ENCODE measurements around the gene RNF25. TPM values are rescaled to one million over a fixed set of nuclear protein-coding genes. Genes with fewer than 3 reads are reported as not detected.

Gene RNF25
- total and polyA plus RNA-seq, 3 donors from 2014 or later = 26.0 to 57.8 (median 36.0) TPM

GRCh38 chr2:218663901-218664300, 7.9 kb downstream of the RNF25 start:
- H3K27ac ChIP-seq = no peak overlapping the region
- no peaks in the 10 kb centered on the region for H3K36me3 ChIP-seq (ENCODE audit: low read depth, missing control alignments)
- H3K9me3 ChIP-seq = no peaks in the 10 kb centered on the region
- H3K4me1 ChIP-seq = peaks cover 5% of the 10 kb centered on the region
- no peak for TF ChIP-seq POLR2A (IDR thresholded peaks at IDR 0.05)
- TF ChIP-seq CTCF (IDR thresholded peaks at IDR 0.05) = no peak
- H3K27me3 ChIP-seq = no peaks in the 10 kb centered on the region
- H3K4me3 ChIP-seq = no peak overlapping the region
- intact Hi-C loops (cut with DNase I; ENCODE audit: low total_unique reads) = no loop called here
- 96% methylated on average over 15 of the region's 15 CpGs; no CpG with 5 or more reads in 1 of the 2 donors for WGBS, 2 donors
- no peak for DNase-seq

GRCh38 chr2:218662827-218663226, 9.0 kb downstream of the RNF25 start:
- Histone ChIP-seq H3K27ac (no peak overlapping the region), H3K4me3 (no peak overlapping the region), H3K4me1 (peaks cover 10% of the 10 kb centered on the region), H3K36me3 (ENCODE audit: low read depth, missing control alignments) (no peaks in the 10 kb centered on the region), H3K9me3 (no peaks in the 10 kb centered on the region), H3K27me3 (no peaks in the 10 kb centered on the region)
- DNase-seq = no peak
- intact Hi-C loops (cut with DNase I; ENCODE audit: low total_unique reads) = no loop called here
- 86 to 90% methylated on average over 10 of the region's 10 CpGs for WGBS, 2 donors
- TF ChIP-seq POLR2A (IDR thresholded peaks at IDR 0.05) (no peak), CTCF (IDR thresholded peaks at IDR 0.05) (no peak)

- Histone ChIP-seq H3K27me3 (no peaks in the 10 kb centered on the region), H3K4me3 (no peak overlapping the region), H3K4me1 (peaks cover 10% of the 10 kb centered on the region), H3K36me3 (ENCODE audit: low read depth, missing control alignments) (no peaks in the 10 kb centered on the region), H3K9me3 (no peaks in the 10 kb centered on the region), H3K27ac (no peak overlapping the region)
- intact Hi-C loops (cut with DNase I; ENCODE audit: low total_unique reads) = no loop called here
- DNase-seq = no peak
- TF ChIP-seq POLR2A (IDR thresholded peaks at IDR 0.05) (no peak), CTCF (IDR thresholded peaks at IDR 0.05) (no peak)
- WGBS, 2 donors = 84 to 89% methylated on average over 7 of the region's 7 CpGs
These were observed 9.4 kb downstream of the RNF25 start for GRCh38 chr2:218662377-218662776.

GRCh38 chr2:218659988-218660358, 11.8 kb downstream of the RNF25 start:
- intact Hi-C loops (cut with DNase I; ENCODE audit: low total_unique reads) = no loop called here
- 8 to 9% methylated on average over 8 of the region's 8 CpGs for WGBS, 2 donors
- no peak for DNase-seq
- Histone ChIP-seq H3K4me1 (peaks cover 10% of the 10 kb centered on the region), H3K4me3 (peak overlapping the region; percentile 75 to 77), H3K36me3 (ENCODE audit: low read depth, missing control alignments) (no peaks in the 10 kb centered on the region), H3K27me3 (no peaks in the 10 kb centered on the region), H3K9me3 (no peaks in the 10 kb centered on the region), H3K27ac (peak overlapping the region in 1 of 2 donors; percentile 66)
- TF ChIP-seq CTCF (IDR thresholded peaks at IDR 0.05) (no peak), POLR2A (IDR thresholded peaks at IDR 0.05) (no peak)

- intact Hi-C loops (cut with DNase I; ENCODE audit: low total_unique reads) = no loop called here
- peak; percentile 98 for DNase-seq
- H3K27me3 ChIP-seq = no peaks in the 10 kb centered on the region
- H3K4me1 ChIP-seq = peaks cover 10% of the 10 kb centered on the region
- peak within 1 kb of the TSS; percentile 75 to 77 for H3K4me3 ChIP-seq
- peak within 1 kb of the TSS; percentile 12 to 66 for H3K27ac ChIP-seq
- WGBS, 2 donors = 1% methylated on average over 26 to 49 of the region's 49 CpGs
- no peaks in the 10 kb centered on the region for H3K9me3 ChIP-seq
- TF ChIP-seq CTCF (IDR thresholded peaks at IDR 0.05) = no peak
- no peaks in the 10 kb centered on the region for H3K36me3 ChIP-seq (ENCODE audit: low read depth, missing control alignments)
These were observed 12.4 kb downstream of the RNF25 start, which contains the start of the genes BCS1L and ZNF142 for GRCh38 chr2:218659258-218659987. Gene BCS1L (plus strand): TSS chr2:218659683. CDS start chr2:218660988, 1,305 bp downstream. Gene ZNF142 (minus strand): TSS chr2:218659623. CDS start chr2:218656429, 3,194 bp downstream.

Measured in testis (tissue), 3 donors.